Fibroblast of peridontal ligament (primary cell): ENCODE data around the gene ARHGAP40.

Experiments
- DNase-seq: peaks from one replicate; pipeline ENCODE4 v3.0.0-alpha.2; 2010; ENCODE audit errors: extremely low read depth

The ARHGAP40 gene

GRCh38 chr20:38680500-38681306 is 79.1 kb downstream of the ARHGAP40 start:
- DNase-seq = peak; percentile 32

- no peak for DNase-seq
Observed at GRCh38 chr20:38685271-38685670, 83.7 kb downstream of the ARHGAP40 start.

DNA sequence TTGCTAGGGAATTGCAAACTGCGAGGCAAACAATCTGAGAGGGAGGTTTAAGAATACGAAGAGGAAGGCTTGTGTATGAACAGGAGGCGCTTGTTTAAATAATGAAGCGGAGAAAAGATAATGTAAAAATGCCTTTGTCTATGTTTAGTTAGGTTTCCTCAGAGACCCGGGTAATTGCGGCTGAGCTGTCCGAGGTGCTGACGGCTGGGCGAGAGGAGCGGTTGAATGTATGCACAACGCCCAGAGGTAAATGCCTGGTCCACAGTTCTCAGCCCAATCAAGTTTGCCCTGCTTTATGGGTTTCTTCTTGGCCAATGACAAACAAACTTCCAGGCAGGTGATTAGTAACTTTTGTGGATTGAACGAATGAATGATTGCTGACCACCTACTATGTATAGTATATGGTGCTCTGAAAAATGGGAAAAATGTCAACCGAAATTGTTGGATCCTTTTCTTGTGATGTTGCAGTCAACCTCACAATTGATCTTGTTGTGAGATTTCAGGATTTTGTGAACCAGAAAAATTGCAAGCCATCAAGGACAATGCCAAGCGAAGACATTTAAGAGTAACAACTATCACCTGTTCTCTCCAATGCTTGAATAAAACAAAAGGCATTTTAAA is 84.4 kb downstream of the ARHGAP40 start:
- peak; percentile 36 for DNase-seq

DNA sequence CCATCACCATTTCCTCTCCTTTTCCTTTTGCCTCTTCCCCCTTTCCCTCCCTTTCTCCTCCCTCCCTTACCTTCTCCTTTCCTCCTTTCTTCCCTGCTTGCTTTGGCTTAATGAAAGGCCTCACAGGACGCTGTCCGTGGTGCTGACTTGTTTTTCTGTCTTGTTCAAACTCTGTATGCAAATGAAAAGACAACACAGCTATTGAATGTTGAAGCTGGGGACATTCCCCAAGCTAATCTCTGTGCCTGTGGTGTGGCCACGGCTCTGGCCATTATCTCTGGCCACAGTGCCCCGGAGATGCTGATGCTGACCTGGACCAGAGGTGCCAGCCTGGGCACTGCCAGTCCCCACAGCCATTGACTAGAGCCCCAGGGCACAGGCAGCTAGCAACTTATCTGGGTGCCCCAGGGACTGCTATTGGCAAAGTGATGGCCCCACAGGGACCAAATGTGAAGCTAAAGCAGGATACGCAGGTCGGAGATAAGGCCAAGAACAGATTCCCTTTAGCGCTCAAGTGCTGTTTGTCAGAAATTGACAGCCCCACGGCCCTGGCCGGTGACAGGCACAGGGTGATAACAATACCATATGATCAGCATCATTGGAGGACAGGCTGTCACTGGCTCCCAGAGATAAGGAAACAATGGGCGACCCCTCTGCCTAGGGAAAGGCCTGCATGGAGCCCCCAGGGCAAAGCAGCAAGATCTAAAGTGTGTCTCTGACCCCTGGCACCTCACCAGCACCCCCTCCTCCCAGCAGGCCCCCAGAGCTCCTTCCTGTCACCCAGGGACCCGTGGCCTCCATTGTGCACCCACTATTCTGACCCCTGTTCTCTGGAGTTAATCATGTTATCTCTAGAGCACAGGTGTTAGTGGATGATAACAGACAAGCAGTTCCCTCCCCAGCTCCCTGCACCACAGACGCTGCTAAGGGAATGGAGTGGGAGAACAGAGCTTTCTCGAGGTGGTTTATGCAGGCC is 91.1 kb downstream of the ARHGAP40 start:
- DNase-seq = peak; percentile 72

- no peak for DNase-seq
Observed at GRCh38 chr20:38697306-38697705, 95.7 kb downstream of the ARHGAP40 start.

GRCh38 chr20:38698541-38698940 is 96.9 kb downstream of the ARHGAP40 start:
- no peak for DNase-seq

DNA sequence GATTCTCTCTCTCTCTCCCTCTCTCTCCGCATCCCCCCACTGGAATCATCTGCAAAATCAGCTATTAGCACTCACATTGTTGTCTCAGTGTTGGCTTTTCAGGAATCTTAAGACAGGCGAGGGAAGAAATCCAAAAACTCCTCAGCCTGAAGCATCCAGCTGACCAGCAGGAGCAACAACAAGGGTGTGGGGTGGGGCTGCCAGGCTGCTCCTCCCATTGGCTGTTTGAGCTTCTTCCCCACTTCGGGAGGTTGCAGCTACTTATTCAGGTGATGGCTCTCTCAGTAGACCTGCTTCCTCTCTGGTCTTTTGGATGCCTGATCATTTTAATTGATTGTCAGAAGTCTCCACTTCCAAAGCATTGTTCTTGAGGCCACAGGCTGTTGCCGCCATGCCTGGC is 98.5 kb downstream of the ARHGAP40 start:
- DNase-seq = no peak
